Neural progenitor cell (in vitro differentiated cells): ENCODE results near the gene EIF4G3. TPM values are rescaled to one million over a fixed set of nuclear protein-coding genes. Genes with fewer than 3 reads are reported as not detected.
"Not testable (repeated sequence)": the region's sequence is repeated elsewhere in the genome, so short reads cannot be mapped to it uniquely, and the experiment has no call there.

Experiments
- DNase-seq: peaks from one replicate; pipeline ENCODE4 v3.0.0-alpha.2; 2016; ENCODE audit warnings: low spot score
- H2AFZ ChIP-seq: fragments of 200-600 bp; sonication (generic); replicated peaks from 2 replicates; pipeline ENCODE4 v1.6.1; 2016; ENCODE audit warnings: antibody characterized with exemption
- H3F3A ChIP-seq: fragments of 200-600 bp; sonication (generic); 2 replicates; pipeline ENCODE4 v1.6.1; 2016; ENCODE audit warnings: antibody characterized with exemption, low read depth
- H3K27ac ChIP-seq: fragments of 200-600 bp; sonication (generic); 2 replicates; pipeline ENCODE4 v1.5.1; 2016; ENCODE audit warnings: mild to moderate bottlenecking
- H3K27me3 ChIP-seq: fragments of 200-600 bp; sonication (generic); 2 replicates; pipeline ENCODE4 v1.6.1; 2016; ENCODE audit warnings: mild to moderate bottlenecking, moderate library complexity
- H3K36me3 ChIP-seq: fragments of 200-600 bp; sonication (generic); 2 replicates; pipeline ENCODE4 v1.5.1; 2016
- H3K4me1 ChIP-seq: fragments of 200-600 bp; sonication (generic); 2 replicates; pipeline ENCODE4 v1.6.1; 2016; ENCODE audit warnings: mixed run types
- H3K4me2 ChIP-seq: fragments of 200-600 bp; sonication (generic); 2 replicates; pipeline ENCODE4 v1.6.1; 2016
- H3K4me3 ChIP-seq: fragments of 200-600 bp; sonication (generic); 2 replicates; pipeline ENCODE4 v1.5.1; 2016
- H3K79me2 ChIP-seq: fragments of 200-600 bp; sonication (generic); 2 replicates; pipeline ENCODE4 v1.6.1; 2016; ENCODE audit warnings: low read depth
- H3K9ac ChIP-seq: fragments of 200-600 bp; sonication (generic); 2 replicates; pipeline ENCODE4 v1.6.1; 2016
- H3K9me3 ChIP-seq: fragments of 200-600 bp; sonication (generic); 2 replicates; pipeline ENCODE4 v1.5.1; 2016; ENCODE audit warnings: low read depth
- H4K20me1 ChIP-seq: fragments of 200-600 bp; sonication (generic); 2 replicates; pipeline ENCODE4 v1.6.1; 2016; ENCODE audit warnings: low read depth
- H3K27ac Mint-ChIP-seq: 3 replicates; pipeline ENCODE4 v1.8.0; 2021; ENCODE audit warnings: mixed read lengths
- H3K27me3 Mint-ChIP-seq: 2 replicates; pipeline ENCODE4 v1.8.0; 2022; ENCODE audit warnings: low read depth, mild to moderate bottlenecking, inconsistent platforms, moderate library complexity, mixed read lengths; ENCODE audit not compliant: insufficient read depth
- H3K36me3 Mint-ChIP-seq: 3 replicates; pipeline ENCODE4 v1.8.0; 2021; ENCODE audit warnings: mixed read lengths
- H3K4me1 Mint-ChIP-seq: 3 replicates; pipeline ENCODE4 v1.8.0; 2021; ENCODE audit warnings: mixed read lengths
- H3K4me3 Mint-ChIP-seq: 3 replicates; pipeline ENCODE4 v1.8.0; 2021; ENCODE audit warnings: mild to moderate bottlenecking, moderate library complexity, mixed read lengths
- H3K9me3 Mint-ChIP-seq: 3 replicates; pipeline ENCODE4 v1.8.0; 2020; ENCODE audit warnings: mixed read lengths
- CTCF ChIP-seq: fragments of 200-600 bp; sonication (generic); IDR thresholded peaks from 2 replicates; pipeline ENCODE4 v1.5.1; 2017; ENCODE audit warnings: antibody characterized with exemption, mild to moderate bottlenecking
- EZH2 ChIP-seq: fragments of 200-600 bp; sonication (generic); IDR thresholded peaks from 2 replicates; pipeline ENCODE4 v1.6.1; 2017; ENCODE audit warnings: antibody characterized with exemption, mild to moderate bottlenecking, moderate library complexity
- EZH2phosphoT487 ChIP-seq: fragments of 200-600 bp; sonication (generic); IDR thresholded peaks from 2 replicates; pipeline ENCODE4 v1.6.1; 2017; ENCODE audit warnings: antibody characterized with exemption
- total RNA-seq: library from RNA; depleted of rRNA; stranded (reverse); fragments of >200 nt; gene quantifications from 2 replicates; pipeline ENCODE4 v1.2.3, GENCODE V29; 2015; ENCODE audit warnings: low replicate concordance

EIF4G3 gene
- total RNA-seq, 1 donor from 2014 or later = 73.4 TPM

DNA sequence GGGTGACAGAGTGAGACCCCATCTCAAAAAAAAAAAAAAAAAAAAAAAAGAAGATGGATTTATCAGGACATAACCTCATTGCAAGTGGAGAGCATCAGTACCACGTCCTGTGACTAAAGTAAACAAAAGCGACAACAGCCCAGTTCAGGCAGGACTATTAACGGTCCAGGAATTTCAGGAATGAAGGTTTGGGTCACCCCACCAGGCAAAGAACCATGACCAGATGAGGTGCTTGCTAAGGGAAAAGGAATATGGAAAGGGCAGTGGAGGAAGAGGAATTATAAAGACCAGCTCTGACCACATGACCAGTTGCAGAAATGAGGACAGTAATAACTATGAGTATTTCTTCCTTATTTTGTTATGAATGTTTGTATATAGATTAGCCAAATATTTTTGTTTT, 35.4 kb upstream of the EIF4G3 start:
- Histone ChIP-seq H3F3A (peaks cover 4% of the 10 kb centered on the region), H3K27ac (no peak overlapping the region), H3K4me3 (no peak overlapping the region), H3K9ac (no peak overlapping the region), H3K27me3 (no peaks in the 10 kb centered on the region), H3K79me2 (no peaks in the 10 kb centered on the region), H3K4me2 (no peak overlapping the region), H2AFZ (no peak overlapping the region), H3K36me3 (no peaks in the 10 kb centered on the region), H3K4me1 (peaks cover 4% of the 10 kb centered on the region), H3K9me3 (no peaks in the 10 kb centered on the region), H4K20me1 (no peaks in the 10 kb centered on the region)
- no peak overlapping the region for H3K27ac Mint-ChIP-seq
- no peaks in the 10 kb centered on the region for H3K4me1 Mint-ChIP-seq
- no peaks in the 10 kb centered on the region for H3K9me3 Mint-ChIP-seq
- TF ChIP-seq CTCF (no peak), EZH2 (no peak), EZH2phosphoT487 (no peak)
- no peak for DNase-seq
- no peaks in the 10 kb centered on the region for H3K36me3 Mint-ChIP-seq
- no peak overlapping the region for H3K4me3 Mint-ChIP-seq
- H3K27me3 Mint-ChIP-seq = peaks cover 7% of the 10 kb centered on the region

- not testable (repeated sequence) for H3F3A ChIP-seq, H3K9me3 Mint-ChIP-seq, H3K36me3 Mint-ChIP-seq, H2AFZ ChIP-seq, DNase-seq, H3K4me3 ChIP-seq, H3K36me3 ChIP-seq, H3K27me3 ChIP-seq, H3K27me3 Mint-ChIP-seq, H3K4me1 ChIP-seq, H3K4me1 Mint-ChIP-seq, H3K9me3 ChIP-seq, H3K9ac ChIP-seq, H3K79me2 ChIP-seq, H3K4me2 ChIP-seq, H3K27ac ChIP-seq, H3K4me3 Mint-ChIP-seq, H4K20me1 ChIP-seq, H3K27ac Mint-ChIP-seq
These were observed 31.5 kb upstream of the EIF4G3 start for GRCh38 chr1:21208137-21208700.

DNA sequence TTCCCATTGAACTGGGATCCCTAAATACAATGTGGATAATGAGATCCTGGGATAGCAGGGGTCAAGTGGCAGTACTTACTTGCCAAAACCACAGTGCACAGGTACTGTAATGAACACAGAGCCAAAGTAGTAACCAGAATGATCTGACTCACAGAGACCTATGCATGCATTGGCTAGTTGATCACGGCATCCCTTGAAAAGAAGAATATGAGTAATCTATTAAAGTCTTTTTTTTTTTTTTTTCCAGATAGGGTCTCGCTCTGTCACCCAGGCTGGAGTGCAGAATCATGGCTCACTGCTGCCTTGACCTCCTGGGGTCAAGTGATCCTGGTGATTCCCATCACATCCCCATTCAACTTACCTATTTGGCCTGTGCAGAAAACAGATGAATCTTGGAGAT, 29.4 kb upstream of the EIF4G3 start:
- H3K4me3 Mint-ChIP-seq = no peak overlapping the region
- Histone ChIP-seq H3K4me3 (no peak overlapping the region), H2AFZ (no peak overlapping the region), H3K9me3 (no peaks in the 10 kb centered on the region), H3F3A (no peaks in the 10 kb centered on the region), H3K27ac (no peak overlapping the region), H3K9ac (no peak overlapping the region), H3K27me3 (no peaks in the 10 kb centered on the region), H3K4me1 (no peaks in the 10 kb centered on the region), H3K79me2 (no peaks in the 10 kb centered on the region), H3K36me3 (no peaks in the 10 kb centered on the region), H4K20me1 (no peaks in the 10 kb centered on the region), H3K4me2 (no peak overlapping the region)
- no peak overlapping the region for H3K27ac Mint-ChIP-seq
- H3K9me3 Mint-ChIP-seq = no peaks in the 10 kb centered on the region
- TF ChIP-seq EZH2phosphoT487 (no peak), CTCF (no peak), EZH2 (no peak)
- H3K36me3 Mint-ChIP-seq = no peaks in the 10 kb centered on the region
- H3K27me3 Mint-ChIP-seq = no peaks in the 10 kb centered on the region
- no peak for DNase-seq
- H3K4me1 Mint-ChIP-seq = no peaks in the 10 kb centered on the region

- Histone ChIP-seq H3K27ac (no peak overlapping the region), H3K4me1 (no peaks in the 10 kb centered on the region), H3F3A (no peaks in the 10 kb centered on the region), H3K4me3 (no peak overlapping the region), H3K9ac (no peak overlapping the region), H2AFZ (no peak overlapping the region), H3K36me3 (no peaks in the 10 kb centered on the region), H3K79me2 (no peaks in the 10 kb centered on the region), H3K9me3 (no peaks in the 10 kb centered on the region), H3K4me2 (no peak overlapping the region), H4K20me1 (no peaks in the 10 kb centered on the region), H3K27me3 (no peaks in the 10 kb centered on the region)
- TF ChIP-seq EZH2 (no peak), EZH2phosphoT487 (no peak), CTCF (no peak)
- Mint-ChIP-seq H3K4me3 (no peak overlapping the region), H3K36me3 (no peaks in the 10 kb centered on the region), H3K4me1 (no peaks in the 10 kb centered on the region), H3K27ac (no peak overlapping the region), H3K27me3 (no peaks in the 10 kb centered on the region), H3K9me3 (no peaks in the 10 kb centered on the region)
- DNase-seq = no peak
These were observed 28.7 kb upstream of the EIF4G3 start for GRCh38 chr1:21205416-21205815.
